GM21619 (cell line): ENCODE results near the gene TEX12.
"Not testable (repeated sequence)": the region's sequence is repeated elsewhere in the genome, so short reads cannot be mapped to it uniquely, and the experiment has no call there.

Experiments
- ATAC-seq: cut with Tn5 transposase; IDR thresholded peaks from one replicate; pipeline ENCODE4 v1.9.1; 2021; ENCODE audit not compliant: unreplicated experiment

TEX12 gene

GRCh38 chr11:112167145-112167544, at the start of gene TEX12:
Gene TEX12 (plus strand): TSS chr11:112167372. CDS start chr11:112169269, 1,897 bp downstream.
- no peak for ATAC-seq

GRCh38 chr11:112118176-112118575, 49.0 kb upstream of the TEX12 start:
- no peak for ATAC-seq

GRCh38 chr11:112121981-112122615, 45.1 kb upstream of the TEX12 start:
- no peak for ATAC-seq

GRCh38 chr11:112123129-112123528, 44.0 kb upstream of the TEX12 start:
- no peak for ATAC-seq

- no peak for ATAC-seq
Measured at GRCh38 chr11:112127056-112127455, 40.1 kb upstream of the TEX12 start.

- no peak for ATAC-seq
Measured at GRCh38 chr11:112128483-112129121, 38.6 kb upstream of the TEX12 start.

GRCh38 chr11:112129656-112130055, 37.5 kb upstream of the TEX12 start:
- no peak for ATAC-seq

- ATAC-seq, result no peak
Measured at GRCh38 chr11:112132737-112133136, 34.4 kb upstream of the TEX12 start.

- no peak for ATAC-seq
Measured at GRCh38 chr11:112134473-112134872, 32.7 kb upstream of the TEX12 start.

GRCh38 chr11:112143597-112143996, 23.6 kb upstream of the TEX12 start:
- no peak for ATAC-seq

GRCh38 chr11:112150517-112150916, 16.7 kb upstream of the TEX12 start:
- no peak for ATAC-seq

- ATAC-seq, result no peak
Measured at GRCh38 chr11:112156153-112156955, 10.8 kb upstream of the TEX12 start.

GRCh38 chr11:112156956-112157766, 10.0 kb upstream of the TEX12 start:
- no peak for ATAC-seq

- no peak for ATAC-seq
Measured at GRCh38 chr11:112159098-112160065, 7.8 kb upstream of the TEX12 start.

GRCh38 chr11:112160091-112160848, 6.9 kb upstream of the TEX12 start:
- ATAC-seq, result no peak

- ATAC-seq, result no peak
Measured at GRCh38 chr11:112161012-112161411, 6.2 kb upstream of the TEX12 start.

- ATAC-seq, result not testable (repeated sequence)
Measured at GRCh38 chr11:112162200-112162599, 5.0 kb upstream of the TEX12 start.

GRCh38 chr11:112162761-112163546, 4.2 kb upstream of the TEX12 start:
- no peak for ATAC-seq
